AG09319 (cell line): Measurements from ENCODE around the gene BICD2.

ENCODE experiments used
- DNase-seq: peaks from one replicate; pipeline ENCODE4 v3.0.0-alpha.2; 2010; ENCODE audit warnings: low read depth; ENCODE audit errors: extremely low read depth
- TF ChIP-seq, protein P1 (sequence below): IDR thresholded peaks from 2 replicates; pipeline ENCODE4 v1.5.1; 2011; ENCODE audit warnings: low read depth, mild to moderate bottlenecking, inconsistent platforms, low read length, moderate library complexity

The BICD2 gene

DNA sequence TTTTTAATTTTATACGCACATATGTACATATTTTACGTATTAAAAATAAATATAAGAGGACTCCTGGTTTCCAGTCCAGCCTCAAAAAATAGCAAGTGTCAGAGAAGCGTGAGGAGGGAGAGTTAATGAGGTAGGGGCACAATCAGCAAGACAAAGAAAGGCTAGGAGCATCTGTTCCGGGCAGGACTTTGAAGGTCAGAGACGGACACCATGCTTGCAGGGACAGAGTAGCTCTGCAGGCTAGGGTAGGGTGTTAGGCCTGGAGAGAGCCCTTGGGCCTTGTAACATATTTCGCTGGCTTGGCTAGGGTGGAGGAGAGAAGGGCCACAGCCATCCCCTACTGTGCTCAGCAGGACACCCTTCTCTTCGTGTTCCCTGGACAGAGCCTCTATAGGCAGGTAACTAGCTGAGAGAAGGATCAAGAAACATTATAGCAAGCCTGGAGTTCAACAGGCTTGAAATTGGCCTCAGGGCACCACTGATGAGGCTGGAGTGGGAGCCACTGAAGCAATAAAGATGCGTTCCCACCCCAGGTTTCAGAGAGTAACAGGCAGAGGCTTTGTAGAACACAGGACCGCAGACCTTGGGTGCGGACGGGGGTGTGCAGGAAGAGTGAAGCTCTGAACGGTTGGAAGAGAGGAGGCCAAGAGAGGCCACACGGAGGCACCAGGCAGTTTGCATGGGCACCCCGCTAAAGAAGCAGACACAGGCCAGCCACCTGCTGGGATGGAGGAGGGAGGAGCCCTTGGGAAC, 85.0 kb downstream of the BICD2 start:
- no peak for DNase-seq
- TF ChIP-seq, protein P1, sequence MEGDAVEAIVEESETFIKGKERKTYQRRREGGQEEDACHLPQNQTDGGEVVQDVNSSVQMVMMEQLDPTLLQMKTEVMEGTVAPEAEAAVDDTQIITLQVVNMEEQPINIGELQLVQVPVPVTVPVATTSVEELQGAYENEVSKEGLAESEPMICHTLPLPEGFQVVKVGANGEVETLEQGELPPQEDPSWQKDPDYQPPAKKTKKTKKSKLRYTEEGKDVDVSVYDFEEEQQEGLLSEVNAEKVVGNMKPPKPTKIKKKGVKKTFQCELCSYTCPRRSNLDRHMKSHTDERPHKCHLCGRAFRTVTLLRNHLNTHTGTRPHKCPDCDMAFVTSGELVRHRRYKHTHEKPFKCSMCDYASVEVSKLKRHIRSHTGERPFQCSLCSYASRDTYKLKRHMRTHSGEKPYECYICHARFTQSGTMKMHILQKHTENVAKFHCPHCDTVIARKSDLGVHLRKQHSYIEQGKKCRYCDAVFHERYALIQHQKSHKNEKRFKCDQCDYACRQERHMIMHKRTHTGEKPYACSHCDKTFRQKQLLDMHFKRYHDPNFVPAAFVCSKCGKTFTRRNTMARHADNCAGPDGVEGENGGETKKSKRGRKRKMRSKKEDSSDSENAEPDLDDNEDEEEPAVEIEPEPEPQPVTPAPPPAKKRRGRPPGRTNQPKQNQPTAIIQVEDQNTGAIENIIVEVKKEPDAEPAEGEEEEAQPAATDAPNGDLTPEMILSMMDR: no peak

GRCh38 chr9:92671323-92671722, 93.3 kb downstream of the BICD2 start:
- TF ChIP-seq, protein P1: no peak
- DNase-seq: no peak

GRCh38 chr9:92669890-92670708, 94.5 kb downstream of the BICD2 start, which contains the start of gene IPPK:
Gene IPPK (minus strand): TSS chr9:92670131. CDS start chr9:92669988, 143 bp downstream.
- TF ChIP-seq, protein P1: no peak
- peak; percentile 96 for DNase-seq

DNA sequence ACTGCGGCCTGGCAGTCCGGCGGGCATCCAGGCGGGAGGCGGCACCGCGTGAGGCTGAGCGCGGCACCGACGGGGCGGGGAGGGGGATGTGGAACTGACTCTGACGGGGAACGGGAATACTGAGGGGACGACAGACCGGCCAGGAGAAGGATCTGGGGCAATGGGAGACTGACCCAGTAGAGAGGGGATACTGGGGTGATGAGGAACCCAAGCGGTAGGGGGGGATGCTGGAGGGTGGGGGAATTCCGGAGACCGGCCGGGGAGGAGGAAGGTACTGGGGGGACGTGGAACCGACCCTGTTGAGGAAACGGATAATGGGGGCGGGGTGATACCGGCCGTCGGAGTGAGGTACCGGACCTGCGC, 95.1 kb downstream of the BICD2 start:
- TF ChIP-seq, protein P1: no peak
- DNase-seq: no peak

DNA sequence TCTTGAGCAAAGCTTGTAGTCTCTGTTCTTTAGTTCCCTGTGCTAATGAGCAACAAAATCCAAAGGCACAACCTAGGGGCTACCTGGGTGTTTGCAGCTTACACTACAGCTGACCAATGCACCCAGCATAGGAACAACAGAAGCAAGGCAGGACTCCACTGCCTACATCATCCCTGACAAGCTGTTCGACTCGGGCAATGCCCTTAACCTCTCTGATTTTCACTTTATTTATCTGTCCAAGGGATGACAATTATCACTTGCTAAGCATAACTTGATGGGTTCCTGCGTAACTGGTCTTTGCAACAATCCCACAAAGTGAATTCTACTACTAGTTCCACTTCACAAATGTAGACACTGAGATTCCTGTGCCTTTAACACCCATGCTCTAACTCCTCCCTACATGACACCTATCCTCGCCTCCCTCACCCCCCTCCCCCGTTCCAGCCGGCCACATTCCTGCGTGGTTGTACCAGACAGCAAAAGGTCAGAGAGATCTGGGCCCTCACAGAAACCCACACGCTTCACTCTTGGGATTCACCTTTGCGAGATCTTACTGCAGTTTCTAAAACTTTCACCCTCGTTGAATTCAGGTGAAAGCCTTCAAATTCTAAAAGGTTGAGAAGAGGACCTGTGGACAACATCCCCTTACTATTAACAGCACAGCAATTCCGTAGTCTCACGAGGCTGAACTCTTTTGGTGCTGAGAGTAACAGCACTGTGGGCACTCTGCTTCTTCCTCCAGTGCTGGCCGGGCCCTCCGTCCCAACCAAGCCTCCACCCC, 95.7 kb downstream of the BICD2 start:
- TF ChIP-seq, protein P1: no peak
- no peak for DNase-seq

DNA sequence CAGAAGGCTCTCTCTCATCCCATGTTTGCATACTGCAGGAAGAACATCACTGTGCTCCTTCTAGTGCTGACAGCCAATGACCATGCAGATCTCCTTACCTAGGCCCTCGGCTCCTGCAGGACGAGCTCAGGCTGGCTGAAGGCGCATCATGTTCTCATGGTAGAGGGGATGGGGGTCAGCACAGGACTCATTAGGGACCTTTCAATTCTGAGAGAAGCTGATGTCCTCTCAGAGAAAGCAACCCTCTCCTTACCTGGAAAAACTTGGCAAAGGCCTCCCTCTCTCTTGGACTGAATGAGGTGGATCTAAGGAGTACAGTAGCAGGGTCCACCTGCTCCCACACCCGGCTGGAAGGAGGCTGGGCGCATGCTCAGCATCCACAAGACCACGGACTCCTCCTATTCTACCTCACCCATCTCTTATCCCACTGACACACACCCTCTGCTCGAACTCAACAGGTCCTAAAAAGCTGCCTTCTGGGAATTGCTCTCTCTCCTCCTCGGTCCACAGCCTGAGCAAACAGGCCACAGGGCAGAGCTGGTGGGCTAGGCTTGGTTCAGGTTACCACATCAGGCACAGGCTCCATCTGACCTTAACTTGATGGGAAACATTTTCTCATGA, 97.6 kb downstream of the BICD2 start:
- no peak for DNase-seq
- TF ChIP-seq, protein P1: no peak
